ENCODE results near the gene ASTL.
"Not testable (repeated sequence)": the region's sequence is repeated elsewhere in the genome, so short reads cannot be mapped to it uniquely, and the experiment has no call there.

Gene ASTL

DNA sequence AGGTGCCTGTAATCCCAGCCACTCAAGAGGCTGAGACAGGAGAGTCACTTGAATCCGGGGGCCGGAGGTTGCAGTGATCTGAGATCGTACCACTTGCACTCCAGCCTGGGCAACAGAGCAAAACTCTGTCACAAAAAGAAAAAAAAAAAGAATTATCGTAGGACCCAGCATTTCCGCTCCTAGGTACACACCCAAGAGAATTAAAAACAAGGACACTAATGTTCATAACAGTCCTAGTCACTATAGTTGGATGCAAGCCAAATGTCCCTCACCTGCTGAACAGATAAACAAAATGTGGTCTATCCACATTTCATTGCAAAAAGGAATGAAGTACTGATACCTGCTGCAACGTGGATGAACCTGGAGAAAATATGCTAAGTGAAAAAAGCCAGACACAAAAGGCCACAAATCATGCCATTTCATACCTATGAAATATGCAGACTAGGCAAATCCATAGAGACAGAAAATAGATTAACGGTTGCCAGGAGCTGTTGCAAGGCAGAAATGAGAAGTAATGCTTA, 43.1 kb downstream of the ASTL start:
- no peak for DNase-seq

DNA sequence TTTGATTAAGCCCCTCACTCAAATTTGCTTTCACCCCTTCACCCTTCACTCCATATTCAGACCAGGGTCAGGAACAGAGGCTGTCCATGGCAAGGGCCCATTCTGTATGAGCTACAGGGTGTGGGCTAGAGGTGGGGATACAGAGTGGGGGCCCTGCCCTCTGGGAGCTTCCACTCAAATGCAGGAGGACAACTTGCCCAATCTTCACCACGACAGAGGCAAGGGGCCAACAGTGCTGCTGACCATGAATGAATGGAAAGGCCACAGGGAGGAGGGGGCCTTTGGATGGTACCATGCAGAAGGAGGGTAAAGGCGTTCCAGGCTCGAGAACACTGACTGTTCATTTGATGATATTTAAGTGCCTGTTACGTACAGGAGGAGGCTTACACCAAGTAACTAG, 44.8 kb downstream of the ASTL start:
- no peak for DNase-seq

DNA sequence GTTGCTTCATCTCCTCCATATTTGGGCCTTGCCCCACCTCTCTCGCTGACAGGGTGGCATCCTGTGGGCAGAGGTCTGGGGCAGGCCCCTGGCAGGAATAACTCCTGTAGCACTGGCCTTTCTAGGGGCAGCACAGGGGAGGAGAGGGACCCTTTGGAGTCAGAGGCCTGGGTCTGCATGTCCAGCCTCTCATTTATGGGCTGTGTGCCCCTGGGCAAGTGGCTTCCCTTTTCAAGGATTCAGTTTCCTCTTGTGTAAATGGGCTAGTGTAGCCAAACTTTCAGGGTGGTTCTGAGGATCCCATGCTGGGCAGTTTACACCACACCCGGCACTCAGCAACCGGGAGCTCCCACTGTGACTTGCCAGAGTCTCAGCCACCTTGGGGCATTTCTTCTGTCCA, 45.4 kb downstream of the ASTL start:
- DNase-seq, result no peak

DNA sequence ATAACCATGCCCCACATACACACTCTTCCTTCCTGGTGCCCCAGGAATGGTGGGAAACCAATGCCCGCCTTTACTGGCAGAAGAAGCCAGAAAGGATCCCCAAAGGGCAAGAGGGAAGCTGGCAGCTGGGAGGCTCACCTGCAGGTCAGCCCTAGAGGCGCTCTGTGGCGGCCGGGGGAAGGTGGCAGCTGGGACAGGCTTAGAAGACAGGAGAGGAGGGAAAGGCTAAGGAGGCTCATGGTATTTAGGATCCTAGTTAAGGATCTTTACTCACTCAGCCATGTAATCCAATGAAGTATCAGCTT, 45.8 kb downstream of the ASTL start:
- DNase-seq, result no peak

DNA sequence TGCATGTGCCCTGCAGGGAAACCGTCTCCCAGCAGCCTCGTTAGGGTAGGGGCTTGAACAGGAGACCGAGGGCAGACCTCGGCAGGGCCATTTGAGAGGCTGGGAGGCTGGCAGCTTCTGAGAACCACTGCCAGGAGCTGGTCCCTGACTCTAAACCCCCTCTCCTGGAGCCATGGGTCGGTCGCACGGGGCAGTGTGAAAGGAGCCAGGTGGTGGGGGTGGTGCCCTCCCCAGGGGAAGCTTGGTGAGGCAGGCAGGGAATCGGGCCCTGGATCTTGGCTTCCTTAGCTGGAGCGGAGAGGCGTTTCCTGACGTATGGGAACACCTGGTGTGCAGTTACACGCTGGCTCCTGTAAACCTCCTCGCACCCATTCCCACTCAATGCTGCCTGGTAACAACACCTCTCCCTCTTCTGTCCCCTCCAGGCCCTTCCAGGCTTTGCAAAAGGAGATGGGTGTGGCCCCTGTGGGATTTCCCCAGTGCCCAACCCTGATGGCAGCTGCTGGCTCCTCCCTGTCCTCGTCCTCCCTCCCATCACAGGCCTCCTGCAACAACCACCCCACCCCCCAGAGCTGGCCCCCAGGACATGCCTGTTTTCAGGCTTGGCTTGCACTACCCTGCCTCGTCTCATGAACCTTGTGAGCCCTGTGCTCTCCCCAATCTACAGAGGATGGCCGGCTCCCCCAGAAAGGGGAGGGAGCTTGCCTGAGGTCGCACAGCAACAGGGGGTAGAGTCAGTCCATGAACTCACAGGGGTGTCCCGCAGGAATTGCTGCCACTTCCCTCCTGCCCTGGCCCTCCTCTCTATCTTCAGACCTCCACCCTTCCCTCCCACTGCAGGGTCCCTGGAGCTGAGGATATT, 46.4 kb downstream of the ASTL start:
- DNase-seq, result peak; percentile 22

DNA sequence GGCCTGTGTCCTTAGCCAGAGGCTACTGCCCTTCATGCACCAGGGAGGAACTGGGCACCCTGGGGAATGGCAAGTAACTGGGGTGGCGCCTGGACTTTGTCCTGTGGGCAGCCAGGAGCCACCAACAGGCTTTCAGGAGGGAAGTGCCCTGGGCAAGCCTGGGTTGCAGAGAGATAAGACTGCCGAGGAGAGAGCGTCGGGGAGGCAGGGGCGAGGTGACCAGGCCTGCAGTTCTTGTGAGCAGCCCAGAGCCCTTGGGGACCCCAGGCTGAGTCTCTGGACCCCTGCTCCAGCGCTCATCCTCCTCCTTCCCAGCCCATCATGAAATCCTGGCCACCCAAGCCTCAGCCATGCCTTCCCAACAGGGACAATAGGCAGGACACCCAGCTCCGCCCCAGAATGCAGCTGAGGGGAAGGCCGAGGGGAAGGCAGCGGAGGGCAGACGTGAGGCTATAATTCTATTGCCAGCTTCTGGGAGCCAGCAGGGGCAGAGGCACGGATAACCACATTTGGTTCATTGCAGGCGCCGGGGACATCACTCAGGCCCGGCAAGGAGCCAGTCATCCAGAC, 47.1 kb downstream of the ASTL start:
- DNase-seq, result no peak

DNA sequence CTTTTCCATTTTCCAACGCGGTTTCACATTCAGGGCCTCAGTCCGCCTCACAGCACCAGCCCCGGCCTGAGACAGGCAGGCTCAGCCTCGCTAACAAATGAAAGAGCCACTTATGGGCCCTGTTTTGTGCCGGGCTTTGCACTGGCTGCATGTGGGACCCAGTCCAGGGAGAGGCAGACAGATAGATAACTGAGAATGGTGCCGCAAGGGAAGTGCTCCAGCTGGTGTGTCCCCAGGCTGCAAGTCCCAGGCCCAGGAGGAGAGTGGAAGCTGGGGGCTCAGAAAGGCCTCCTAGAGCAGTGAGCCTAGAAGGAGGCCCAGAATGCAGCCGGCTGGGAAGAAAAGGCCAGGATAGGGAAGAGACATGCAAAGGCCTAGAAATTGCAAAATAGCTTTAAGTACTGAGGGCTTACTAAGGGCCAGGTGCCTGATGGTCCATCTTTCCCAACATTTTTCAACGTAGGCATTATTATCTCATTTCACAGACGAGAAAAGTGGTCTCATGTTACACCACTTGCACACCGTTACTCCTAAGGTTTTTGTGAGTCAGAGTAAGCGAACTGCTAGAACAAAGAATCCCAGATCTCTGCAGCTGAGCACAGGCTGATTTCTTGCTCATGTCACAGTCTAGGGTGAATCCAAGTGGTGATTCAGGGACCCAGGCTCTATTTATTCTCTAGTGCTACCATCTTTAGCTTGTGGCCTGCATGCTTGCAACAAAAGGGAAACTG, 47.9 kb downstream of the ASTL start:
- no peak for DNase-seq

DNA sequence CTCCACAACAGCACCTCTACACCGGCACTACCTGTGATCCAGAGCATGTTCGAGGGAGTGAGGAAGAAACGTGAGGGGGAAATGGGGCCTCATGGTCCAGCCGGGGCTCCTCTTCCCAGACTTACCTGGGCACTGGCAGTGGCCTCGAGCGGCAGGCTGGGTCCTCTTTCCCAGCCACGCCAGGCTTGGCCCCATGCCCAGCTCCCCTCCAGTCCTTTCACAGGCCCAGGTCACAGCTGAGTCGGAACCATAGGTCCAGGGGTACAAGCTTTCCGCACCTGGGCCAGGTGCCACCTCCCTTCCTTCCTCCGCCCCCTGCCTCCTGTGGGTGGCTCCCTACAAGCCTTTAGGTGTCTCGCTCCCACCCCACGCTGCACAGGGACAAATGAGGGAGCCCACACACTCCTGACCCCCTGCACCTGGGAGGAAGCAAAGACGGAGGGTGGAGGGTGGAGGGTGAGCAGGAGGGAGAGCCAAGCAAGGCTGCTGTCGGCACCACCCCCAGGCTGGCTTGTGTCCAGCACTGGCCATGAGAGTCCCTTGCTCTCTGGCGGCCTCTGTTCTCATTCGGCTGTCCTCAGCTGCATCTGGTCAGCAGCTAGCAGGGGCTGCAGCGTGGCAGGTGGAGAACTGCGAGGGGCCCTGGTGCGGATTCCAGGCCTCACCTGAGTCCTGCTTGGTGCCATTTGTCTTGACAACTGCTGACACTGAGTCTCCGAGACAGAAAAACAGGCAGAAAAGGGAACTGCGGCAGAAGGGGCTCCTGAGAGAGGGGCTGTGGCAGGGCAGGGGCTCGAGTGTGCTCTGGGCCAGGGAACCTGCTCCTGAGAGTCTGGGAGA, 48.7 kb downstream of the ASTL start:
- no peak for DNase-seq

DNA sequence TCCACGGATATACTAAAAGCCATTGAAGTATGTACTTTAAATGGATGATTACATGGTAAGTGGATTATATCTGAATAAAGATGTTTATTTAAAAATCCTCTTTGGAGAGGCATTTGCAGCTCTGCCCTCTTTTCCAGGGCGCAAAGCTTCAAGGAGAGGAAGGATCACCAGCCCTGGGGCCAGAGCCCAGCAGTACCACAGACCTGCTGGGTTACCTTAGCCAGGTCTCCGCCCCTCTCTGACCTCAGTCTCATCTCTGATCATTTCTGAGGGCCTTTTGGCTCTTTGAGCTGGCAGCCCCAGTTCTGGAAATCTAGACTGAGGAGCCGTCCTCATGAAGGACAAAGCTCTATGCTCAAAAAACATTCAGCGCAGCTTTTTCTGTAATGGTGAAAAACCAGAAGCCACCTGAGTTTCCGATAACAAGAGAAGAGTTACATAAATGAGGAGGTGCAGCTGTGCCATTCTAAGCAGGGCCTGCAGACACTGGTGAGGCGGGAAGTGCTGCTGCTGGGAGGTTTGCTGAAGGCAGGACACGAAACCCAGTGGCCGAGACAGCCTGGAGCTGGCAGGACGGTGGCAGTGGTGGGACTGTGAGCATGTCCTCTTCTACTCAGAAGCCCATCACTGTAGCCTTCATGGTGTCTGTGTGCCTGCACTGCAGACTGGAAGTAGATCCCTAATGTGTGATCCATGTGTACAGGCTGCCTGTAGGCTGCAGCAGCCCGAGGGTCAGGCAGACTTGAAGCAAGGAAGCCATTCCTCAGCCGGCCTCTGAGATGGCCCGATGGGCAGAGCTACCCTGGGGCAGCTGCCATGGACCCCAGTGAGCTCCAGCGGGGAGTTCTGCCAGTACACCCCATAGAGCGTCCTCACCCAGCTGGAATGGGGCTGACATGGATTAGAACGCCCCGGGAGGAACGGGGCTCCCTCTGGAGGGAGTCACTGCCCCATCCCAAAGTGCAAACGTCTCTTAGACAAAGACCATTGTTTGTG, 49.7 kb downstream of the ASTL start:
- DNase-seq, result no peak

DNA sequence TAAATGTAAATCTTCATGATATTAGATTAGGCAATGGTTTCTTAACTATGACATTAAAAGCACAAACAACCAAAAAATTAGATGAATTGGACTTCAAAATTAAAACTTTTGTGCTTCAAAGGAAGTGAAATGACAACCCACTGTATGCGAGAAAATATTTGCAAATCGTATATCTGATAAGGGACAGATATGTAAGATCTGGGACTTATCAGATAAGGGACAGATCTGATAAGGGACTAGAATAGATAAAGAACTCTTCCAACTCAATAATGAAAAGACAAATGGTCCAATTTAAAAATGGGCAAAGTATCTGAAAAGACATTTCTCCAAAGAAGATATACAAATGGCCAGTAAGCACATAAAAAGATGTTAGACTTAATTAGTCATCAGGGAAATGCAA, 51.2 kb downstream of the ASTL start:
- peak; percentile 47 for DNase-seq

DNA sequence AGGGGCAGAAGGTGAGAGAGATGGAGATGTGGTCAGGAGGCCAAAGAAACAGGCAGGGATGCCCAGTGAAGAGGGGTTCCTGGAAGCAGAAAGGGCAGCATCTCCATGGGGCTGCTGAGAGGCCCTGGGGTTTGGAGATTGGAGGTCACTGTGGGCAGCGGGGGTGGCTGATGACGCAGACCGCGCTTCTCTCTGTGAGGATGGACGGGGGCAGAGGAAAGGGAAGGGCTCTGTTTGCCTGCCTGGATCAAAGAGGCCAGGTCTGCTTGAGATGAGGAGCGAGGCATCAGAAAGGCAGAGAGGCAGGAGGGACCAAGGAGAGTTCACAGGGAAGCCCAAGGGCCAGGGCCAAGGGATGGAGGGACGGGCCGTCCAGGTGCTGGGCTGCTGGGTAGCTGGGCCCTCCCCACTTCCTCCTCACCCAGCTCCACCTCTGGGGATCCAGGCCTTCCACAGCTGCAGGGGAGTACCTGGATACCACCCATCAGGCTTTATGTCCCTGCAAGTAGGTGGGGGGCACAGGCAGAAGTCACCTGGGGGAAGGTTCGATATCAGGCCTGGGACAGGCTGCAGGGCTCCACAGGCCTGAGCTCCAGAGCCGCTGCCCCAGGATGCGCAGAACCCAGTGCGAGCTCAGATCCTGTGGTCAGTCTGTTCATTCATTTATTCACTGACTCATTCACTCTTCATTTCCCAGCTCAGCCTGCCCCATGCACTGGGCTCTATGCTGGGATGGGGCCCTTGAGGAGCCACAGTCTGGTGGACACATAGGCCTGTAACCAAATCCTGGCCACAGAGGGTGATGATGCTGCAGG, 52.6 kb downstream of the ASTL start:
- no peak for DNase-seq

DNA sequence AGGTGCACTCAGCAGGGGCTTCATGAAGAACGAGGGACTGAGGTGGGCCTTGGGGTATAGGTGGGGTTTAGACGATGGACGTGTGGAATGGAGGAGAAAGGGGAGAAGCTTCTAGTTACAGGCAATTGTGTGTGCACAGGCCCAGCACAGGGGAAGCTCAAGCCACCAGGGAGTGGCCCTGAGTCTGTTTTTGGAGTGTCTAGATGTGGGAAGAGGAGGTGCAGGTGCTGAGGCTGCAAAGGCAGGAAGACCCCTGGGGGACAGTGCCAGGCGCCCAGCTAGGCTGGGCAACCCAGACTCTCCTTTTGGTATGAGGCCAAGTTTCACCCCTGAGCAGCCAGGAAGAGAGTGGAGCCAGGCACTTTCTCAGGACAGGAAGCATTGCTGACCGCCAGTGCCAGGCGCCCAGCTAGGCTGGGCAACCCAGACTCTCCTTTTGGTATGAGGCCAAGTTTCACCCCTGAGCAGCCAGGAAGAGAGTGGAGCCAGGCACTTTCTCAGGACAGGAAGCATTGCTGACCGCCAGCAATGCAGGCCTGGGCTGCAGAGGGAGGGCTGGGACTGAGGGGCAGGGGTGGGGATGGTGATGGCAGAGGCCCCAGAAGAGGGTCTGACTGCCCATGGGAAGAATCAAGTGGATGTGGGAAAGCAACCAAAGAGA, 53.3 kb downstream of the ASTL start:
- not testable (repeated sequence) for DNase-seq

DNA sequence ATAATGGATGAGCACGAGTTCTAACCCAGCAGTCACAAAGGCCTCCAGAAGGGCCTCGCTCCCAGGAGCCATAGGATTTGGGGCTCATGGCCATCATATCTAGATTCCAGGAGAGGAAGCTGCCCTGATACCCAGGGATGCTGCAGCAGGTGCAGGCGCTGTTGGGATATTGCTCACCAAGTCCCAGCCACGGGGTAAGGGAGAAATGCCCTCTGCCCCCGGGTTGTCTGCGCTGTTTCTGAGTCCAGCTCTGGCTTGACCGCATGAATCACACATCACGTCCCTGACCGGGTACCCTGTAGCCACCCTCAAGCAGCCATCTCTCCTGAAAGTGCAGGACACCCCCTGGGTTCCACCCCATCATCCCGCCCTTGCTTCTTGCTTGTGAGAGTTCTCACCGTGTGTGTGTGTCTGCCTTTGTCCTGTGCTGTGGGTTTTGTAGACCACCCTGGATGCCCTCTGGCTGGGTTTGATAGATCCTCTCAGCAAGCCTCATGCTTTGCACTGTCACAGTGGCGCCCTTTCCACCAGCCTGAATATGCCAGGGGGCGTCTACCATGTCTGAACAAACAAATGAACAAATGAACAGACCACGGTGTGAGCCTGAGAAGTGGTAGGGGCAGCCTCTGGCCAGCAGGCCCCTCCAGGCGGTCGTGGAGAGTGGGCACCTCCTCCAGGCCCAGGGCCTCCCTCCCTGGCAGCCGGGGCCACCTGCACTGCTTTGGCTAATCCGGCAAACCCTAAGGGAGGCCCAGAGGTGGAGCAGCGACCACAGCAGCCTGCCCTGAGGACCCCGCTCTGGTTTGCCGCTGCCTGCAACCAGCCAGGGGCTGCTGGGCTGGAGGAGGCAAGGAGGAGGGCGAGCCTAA, 54.1 kb downstream of the ASTL start:
- no peak for DNase-seq

DNA sequence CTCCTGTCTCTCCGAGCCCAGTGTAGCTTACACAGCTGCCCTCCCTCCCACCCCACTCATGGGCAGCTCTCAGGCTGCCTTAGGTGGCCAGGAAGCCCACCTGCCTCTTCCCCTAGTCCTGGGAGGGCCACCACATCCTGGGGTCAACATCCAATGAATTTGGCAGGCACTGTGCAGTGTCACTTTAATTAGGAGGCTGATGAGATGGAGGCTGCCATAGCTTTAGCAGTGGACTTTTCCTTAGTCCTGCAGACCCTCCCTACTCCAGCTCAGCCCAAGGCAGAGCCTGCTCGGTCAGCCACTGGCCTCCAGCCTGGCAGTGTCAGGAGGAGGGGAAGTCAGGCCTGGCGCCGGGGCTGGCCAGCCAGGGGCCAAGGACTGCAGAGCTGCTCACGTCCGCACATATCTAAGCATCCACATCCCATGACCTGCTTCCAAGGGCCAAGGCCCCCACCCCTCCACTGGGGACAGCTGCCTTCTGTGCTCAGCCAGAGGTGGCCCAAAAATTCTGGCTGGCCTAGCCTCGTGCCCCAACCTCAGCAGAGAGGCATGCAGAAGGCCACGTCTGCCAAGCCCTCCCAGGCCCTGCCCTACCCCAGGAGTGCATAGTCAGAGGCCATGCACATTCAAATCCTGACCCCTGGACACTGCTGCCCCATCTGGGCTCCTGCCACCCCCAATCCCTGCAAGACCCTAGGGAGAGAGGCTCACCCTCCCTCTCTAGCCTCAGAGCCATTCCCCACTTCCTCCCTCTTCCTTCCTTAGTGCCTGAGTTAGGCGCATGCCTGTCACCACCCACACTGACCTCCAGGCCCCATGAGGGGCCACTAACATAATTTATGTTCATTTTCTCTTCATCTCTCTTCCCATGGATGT, 55.0 kb downstream of the ASTL start:
- no peak for DNase-seq

DNA sequence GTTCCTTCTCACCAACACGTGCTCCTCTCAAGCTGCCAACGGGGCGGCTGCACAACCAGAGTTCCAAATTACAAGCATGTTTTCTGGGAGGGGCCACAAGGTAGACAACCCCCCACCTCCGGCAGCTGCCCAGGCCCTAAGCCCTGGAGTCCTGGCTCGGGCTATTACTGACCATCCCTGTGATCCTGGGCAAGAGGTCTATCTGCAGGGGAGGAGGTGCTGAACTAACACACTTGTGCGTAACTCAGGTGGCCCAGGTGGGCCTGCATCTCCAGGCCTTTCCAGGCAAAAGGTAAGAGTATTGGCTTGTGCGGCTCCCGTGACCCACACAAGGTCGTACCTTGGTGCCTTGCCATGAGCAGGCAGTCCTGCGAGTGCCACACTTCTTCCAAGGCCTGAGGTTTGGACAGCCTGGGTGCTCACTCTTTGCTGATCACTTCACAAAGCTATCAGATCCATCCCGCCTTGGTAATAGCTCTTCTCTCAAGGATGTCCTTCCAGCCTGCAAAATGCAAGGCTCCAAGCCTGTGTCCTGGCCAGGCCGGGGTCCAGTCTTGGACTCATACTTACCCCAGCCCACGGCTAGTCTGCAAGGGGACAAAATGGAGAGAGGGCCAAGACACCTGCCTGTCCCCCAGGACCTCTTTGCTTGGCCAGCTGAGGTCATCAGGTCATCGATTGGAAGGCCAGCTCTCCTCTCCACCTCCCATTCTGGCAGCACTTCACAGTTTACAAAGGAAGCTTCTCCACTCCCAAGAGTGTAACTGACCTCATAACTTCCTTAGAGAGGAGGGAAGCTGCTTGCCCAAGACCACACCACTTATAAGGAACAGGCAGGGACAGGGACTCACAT, 55.9 kb downstream of the ASTL start:
- DNase-seq, result no peak

DNA sequence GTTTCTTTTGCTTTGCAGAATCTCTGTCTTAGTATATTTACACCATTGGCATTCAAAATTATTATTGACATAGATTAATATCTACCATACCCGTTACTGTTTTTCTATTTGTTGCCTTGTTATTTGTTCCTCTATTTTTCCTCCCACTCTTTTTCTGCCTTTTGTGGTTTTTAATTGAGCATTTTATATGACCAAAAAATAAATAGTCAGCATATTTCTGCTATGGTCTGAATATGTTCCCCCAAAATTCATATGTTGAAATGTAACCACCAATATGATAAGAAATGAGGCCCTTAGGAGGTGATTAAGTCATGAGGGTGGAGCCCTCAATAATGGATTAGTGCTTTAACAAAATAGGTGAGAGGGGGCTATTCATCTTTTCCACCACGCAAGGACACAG, 57.3 kb downstream of the ASTL start:
- DNase-seq, result no peak

DNA sequence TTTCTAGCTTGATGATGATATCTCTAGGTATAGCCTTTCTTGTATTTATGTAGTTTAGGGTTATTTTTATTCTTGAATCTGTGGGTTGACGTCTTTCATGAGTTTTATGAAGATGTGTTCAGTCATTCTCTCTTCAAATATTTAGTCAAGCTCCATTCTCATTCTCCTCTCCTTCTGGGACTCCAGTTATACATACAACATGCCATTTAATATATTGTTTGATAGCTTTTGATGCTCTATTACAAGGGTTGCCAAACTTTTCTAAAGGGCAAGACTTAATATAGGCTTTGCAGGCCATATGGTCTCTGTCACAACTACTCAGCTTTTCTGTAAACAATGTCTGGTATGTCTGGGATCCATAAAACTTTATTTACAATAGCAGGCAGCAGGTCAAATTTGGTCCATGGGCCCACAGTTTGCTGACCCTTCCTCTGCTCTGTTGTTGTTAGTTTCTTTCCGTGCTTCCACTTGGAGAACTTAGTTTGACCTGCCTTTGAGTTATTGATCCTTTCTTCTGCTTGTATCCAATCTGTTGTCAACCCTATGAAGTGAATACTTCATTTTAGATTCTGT, 63.0 kb downstream of the ASTL start:
- no peak for DNase-seq

Data from NCI-H526 treated with DMSO at 0.1 percent for 48 hours (cell line).